ENCODE data around the gene GARRE1.
"Not testable (repeated sequence)": the region's sequence is repeated elsewhere in the genome, so short reads cannot be mapped to it uniquely, and the experiment has no call there.

Gene GARRE1

GRCh38 chr19:34231439-34231838 is 22.9 kb upstream of the GARRE1 start:
- no peak for DNase-seq

- DNase-seq, result no peak
Measured at GRCh38 chr19:34232566-34233481, 21.5 kb upstream of the GARRE1 start.

GRCh38 chr19:34235425-34235940 is 18.9 kb upstream of the GARRE1 start:
- no peak for DNase-seq

GRCh38 chr19:34236035-34236987 is 18.0 kb upstream of the GARRE1 start:
- DNase-seq, result no peak

- DNase-seq, result no peak
Measured at GRCh38 chr19:34237283-34237682, 17.1 kb upstream of the GARRE1 start.

GRCh38 chr19:34237939-34238338 is 16.4 kb upstream of the GARRE1 start:
- no peak for DNase-seq

- peak; percentile 36 for DNase-seq
Measured at GRCh38 chr19:34241513-34242337, 12.6 kb upstream of the GARRE1 start.

GRCh38 chr19:34243138-34243875 is 11.0 kb upstream of the GARRE1 start:
- not testable (repeated sequence) for DNase-seq

- no peak for DNase-seq
Measured at GRCh38 chr19:34243876-34244578, 10.3 kb upstream of the GARRE1 start.

GRCh38 chr19:34244611-34245299 is 9.6 kb upstream of the GARRE1 start:
- DNase-seq, result no peak

GRCh38 chr19:34246340-34246739 is 8.0 kb upstream of the GARRE1 start:
- no peak for DNase-seq

- no peak for DNase-seq
Measured at GRCh38 chr19:34248941-34249340, 5.4 kb upstream of the GARRE1 start.

- DNase-seq, result not testable (repeated sequence)
Measured at GRCh38 chr19:34253167-34253566, 1.2 kb upstream of the GARRE1 start.

- not testable (repeated sequence) for DNase-seq
Measured at GRCh38 chr19:34253681-34254045, 691 bp upstream of the GARRE1 start.

GRCh38 chr19:34254698-34255432 is 511 bp downstream of the GARRE1 start:
- peak; percentile 56 for DNase-seq

- DNase-seq, result no peak
Measured at GRCh38 chr19:34255546-34255945, 1.2 kb downstream of the GARRE1 start.

GRCh38 chr19:34256835-34257558 is 2.6 kb downstream of the GARRE1 start:
- DNase-seq, result no peak

- DNase-seq, result no peak
Measured at GRCh38 chr19:34257559-34257924, 3.2 kb downstream of the GARRE1 start.

Data from activated T-cell treated with anti-CD3 and anti-CD28 coated beads, Interleukin-2, amount 50 U/mL, for 1 hour (primary cell).